Right forelimb (tissue), 1 donor: Measurements from ENCODE around the gene KRT7.
"Not testable (repeated sequence)": the region's sequence is repeated elsewhere in the genome, so short reads cannot be mapped to it uniquely, and the experiment has no call there.

ENCODE experiments used
- DNase-seq: peaks from one replicate; pipeline ENCODE4 v3.0.0-alpha.2; 2018

Gene KRT7

GRCh38 chr12:52280796-52281560 is 47.9 kb downstream of the KRT7 start:
- no peak for DNase-seq

- no peak for DNase-seq
Observed at GRCh38 chr12:52284562-52285171, 51.6 kb downstream of the KRT7 start.

GRCh38 chr12:52285172-52285745 is 52.2 kb downstream of the KRT7 start:
- no peak for DNase-seq

- DNase-seq = no peak
Observed at GRCh38 chr12:52285851-52286530, 52.9 kb downstream of the KRT7 start.

GRCh38 chr12:52286857-52287785 is 54.1 kb downstream of the KRT7 start:
- not testable (repeated sequence) for DNase-seq

- DNase-seq = not testable (repeated sequence)
Observed at GRCh38 chr12:52287816-52288805, 55.1 kb downstream of the KRT7 start.

GRCh38 chr12:52290483-52291134 is 57.6 kb downstream of the KRT7 start:
- not testable (repeated sequence) for DNase-seq

GRCh38 chr12:52291267-52291935 is 58.4 kb downstream of the KRT7 start, which contains the start of gene KRT81:
TSS of gene KRT81 (minus strand) at chr12:52291534. CDS start at chr12:52291465, 69 bp downstream.
- DNase-seq = no peak

GRCh38 chr12:52293926-52294325 is 60.9 kb downstream of the KRT7 start:
- DNase-seq = no peak

GRCh38 chr12:52294803-52295202 is 61.8 kb downstream of the KRT7 start:
- no peak for DNase-seq

- DNase-seq = no peak
Observed at GRCh38 chr12:52295663-52296062, 62.6 kb downstream of the KRT7 start.

GRCh38 chr12:52296572-52297215 is 63.7 kb downstream of the KRT7 start:
- DNase-seq = no peak
